Activated naive CD4-positive, alpha-beta T cell treated with anti-CD3 and anti-CD28 coated beads for 36 hours (primary cell): ENCODE measurements around the gene TTLL9. TPM values are rescaled to one million over a fixed set of nuclear protein-coding genes. Genes with fewer than 3 reads are reported as not detected.
A peak's percentile ranks its signal among the peaks of the same experiment; 100 is the strongest.

ENCODE experiments used
- CTCF ChIA-PET: fragments of 350-600 bp; sonication (Branson Sonifier 250); formaldehyde crosslinking; loops from one replicate; lab custom pipeline; 2021; ENCODE audit warnings: antibody characterized with exemption; lab: Charles Lee
- DNase-seq: peaks from one replicate; pipeline ENCODE4 v3.0.0-alpha.2; 2020
- H3K27ac Mint-ChIP-seq: one replicate; pipeline ENCODE4 v1.8.0; 2021; ENCODE audit warnings: mild to moderate bottlenecking, mixed read lengths
- H3K27me3 Mint-ChIP-seq: one replicate; pipeline ENCODE4 v1.8.0; 2021; ENCODE audit warnings: low read depth, mixed read lengths
- H3K36me3 Mint-ChIP-seq: one replicate; pipeline ENCODE4 v1.8.0; 2021; ENCODE audit warnings: low read depth, mixed read lengths
- H3K4me1 Mint-ChIP-seq: one replicate; pipeline ENCODE4 v1.8.0; 2021; ENCODE audit warnings: low read depth, mixed read lengths
- H3K4me3 Mint-ChIP-seq: one replicate; pipeline ENCODE4 v1.8.0; 2021; ENCODE audit warnings: mild to moderate bottlenecking, moderate library complexity, mixed read lengths
- H3K9me3 Mint-ChIP-seq: one replicate; pipeline ENCODE4 v1.8.0; 2021; ENCODE audit warnings: mixed read lengths
- intact Hi-C: fragments of 100-400 bp; cut with micrococcal nuclease; formaldehyde crosslinking; loops from one replicate; pipeline ENCODE4 v1.15.1; 2023
- total RNA-seq, 2 experiments: library from RNA; stranded (reverse); gene quantifications; one replicate each; pipeline ENCODE4 v1.2.3, GENCODE V29; 2021

TTLL9 gene
- total RNA-seq, 2 experiments from 2014 or later: not detected

DNA sequence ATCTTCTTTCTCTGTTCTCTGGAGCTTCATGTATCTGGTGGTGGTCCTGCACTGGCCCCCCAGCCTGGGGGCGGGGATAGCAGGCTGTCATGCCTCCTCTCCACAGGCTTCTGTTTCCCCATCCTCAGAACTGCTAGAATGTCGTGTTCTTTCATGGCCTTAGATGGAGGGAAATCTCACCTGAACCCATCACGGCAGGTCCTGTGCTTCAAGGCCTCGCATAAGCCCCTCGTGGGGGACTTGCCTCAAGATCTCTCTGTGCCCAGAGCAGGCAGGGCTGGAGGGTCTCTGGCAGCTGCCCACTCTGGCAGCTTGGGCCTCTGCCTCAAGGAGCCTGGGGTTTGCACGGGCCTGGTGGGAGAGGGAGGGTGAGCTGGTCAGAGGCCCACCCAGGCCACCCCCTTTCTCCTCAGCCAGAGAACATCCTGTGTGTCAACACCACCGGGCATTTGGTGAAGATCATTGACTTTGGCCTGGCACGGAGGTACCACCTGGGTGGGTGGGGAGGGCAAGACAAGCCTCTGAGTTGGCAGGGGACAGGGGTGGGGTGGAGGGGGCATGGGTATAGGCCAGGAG lies 39.9 kb upstream of the TTLL9 start:
- intact Hi-C loops: no loop called here
- H3K4me3 Mint-ChIP-seq: no peak overlapping the region

GRCh38 chr20:31831211-31831610 lies 39.2 kb upstream of the TTLL9 start:
- Mint-ChIP-seq H3K4me3 (no peak overlapping the region), H3K4me1 (peaks cover 2% of the 10 kb centered on the region), H3K27ac (no peak overlapping the region), H3K36me3 (no peaks in the 10 kb centered on the region), H3K9me3 (no peaks in the 10 kb centered on the region), H3K27me3 (no peaks in the 10 kb centered on the region)
- DNase-seq: no peak
- CTCF ChIA-PET: interaction anchor here (1.0 to 2.3 kb wide), 2 partner anchors 9 to 199 kb away, joined by 3 to 5 read pairs; no protein-coding TSS in a partner anchor
- intact Hi-C loops: no loop called here

More for the DNA sequence above, 39.9 kb upstream of the TTLL9 start:
- DNase-seq: no peak
- H3K36me3 Mint-ChIP-seq: no peaks in the 10 kb centered on the region
- no peak overlapping the region for H3K27ac Mint-ChIP-seq
- CTCF ChIA-PET: interaction anchor here (1.0 to 2.3 kb wide), 3 partner anchors 8 to 18 kb away, joined by 3 to 7 read pairs (median 5); no protein-coding TSS in a partner anchor
- no peaks in the 10 kb centered on the region for H3K4me1 Mint-ChIP-seq
- no peaks in the 10 kb centered on the region for H3K27me3 Mint-ChIP-seq
- H3K9me3 Mint-ChIP-seq: no peaks in the 10 kb centered on the region

DNA sequence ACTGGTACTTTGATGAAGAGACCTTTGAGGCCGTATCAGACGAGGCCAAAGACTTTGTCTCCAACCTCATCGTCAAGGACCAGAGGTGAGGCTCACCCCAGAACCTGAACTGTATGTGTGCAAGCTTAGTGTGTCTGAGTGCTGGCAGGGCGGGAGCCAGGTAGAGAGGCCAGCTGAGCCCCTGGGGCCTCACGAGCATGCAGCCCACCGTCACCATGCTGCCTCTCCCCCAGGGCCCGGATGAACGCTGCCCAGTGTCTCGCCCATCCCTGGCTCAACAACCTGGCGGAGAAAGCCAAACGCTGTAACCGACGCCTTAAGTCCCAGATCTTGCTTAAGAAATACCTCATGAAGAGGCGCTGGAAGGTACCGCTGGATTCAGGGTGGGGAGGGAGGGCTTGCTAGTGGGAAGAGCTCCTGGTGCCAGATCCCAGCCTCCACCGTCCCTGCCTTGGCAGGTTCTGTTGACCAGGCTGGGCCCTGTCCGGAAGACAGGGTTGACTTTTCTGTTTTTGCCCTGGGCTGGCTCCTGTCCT lies 38.6 kb upstream of the TTLL9 start:
- H3K27ac Mint-ChIP-seq: no peak overlapping the region
- H3K27me3 Mint-ChIP-seq: no peaks in the 10 kb centered on the region
- H3K4me3 Mint-ChIP-seq: no peak overlapping the region
- intact Hi-C loops: no loop called here
- DNase-seq: no peak
- peaks cover 3% of the 10 kb centered on the region for H3K4me1 Mint-ChIP-seq
- H3K9me3 Mint-ChIP-seq: no peaks in the 10 kb centered on the region
- CTCF ChIA-PET: interaction anchor here (1.0 to 2.3 kb wide), 2 partner anchors 9 to 199 kb away, joined by 3 to 5 read pairs; no protein-coding TSS in a partner anchor
- no peaks in the 10 kb centered on the region for H3K36me3 Mint-ChIP-seq

GRCh38 chr20:31833130-31833930 lies 37.1 kb upstream of the TTLL9 start:
- peaks cover 3% of the 10 kb centered on the region for H3K4me1 Mint-ChIP-seq
- no peaks in the 10 kb centered on the region for H3K27me3 Mint-ChIP-seq
- no peaks in the 10 kb centered on the region for H3K9me3 Mint-ChIP-seq
- CTCF ChIA-PET: interaction anchor here (0.6 to 2.3 kb wide), 7 partner anchors 8 to 193 kb away, joined by 3 to 7 read pairs (median 3); no protein-coding TSS in a partner anchor
- intact Hi-C loops: no loop called here
- peak; percentile 72 for DNase-seq
- no peak overlapping the region for H3K4me3 Mint-ChIP-seq
- H3K27ac Mint-ChIP-seq: no peak overlapping the region
- H3K36me3 Mint-ChIP-seq: no peaks in the 10 kb centered on the region

DNA sequence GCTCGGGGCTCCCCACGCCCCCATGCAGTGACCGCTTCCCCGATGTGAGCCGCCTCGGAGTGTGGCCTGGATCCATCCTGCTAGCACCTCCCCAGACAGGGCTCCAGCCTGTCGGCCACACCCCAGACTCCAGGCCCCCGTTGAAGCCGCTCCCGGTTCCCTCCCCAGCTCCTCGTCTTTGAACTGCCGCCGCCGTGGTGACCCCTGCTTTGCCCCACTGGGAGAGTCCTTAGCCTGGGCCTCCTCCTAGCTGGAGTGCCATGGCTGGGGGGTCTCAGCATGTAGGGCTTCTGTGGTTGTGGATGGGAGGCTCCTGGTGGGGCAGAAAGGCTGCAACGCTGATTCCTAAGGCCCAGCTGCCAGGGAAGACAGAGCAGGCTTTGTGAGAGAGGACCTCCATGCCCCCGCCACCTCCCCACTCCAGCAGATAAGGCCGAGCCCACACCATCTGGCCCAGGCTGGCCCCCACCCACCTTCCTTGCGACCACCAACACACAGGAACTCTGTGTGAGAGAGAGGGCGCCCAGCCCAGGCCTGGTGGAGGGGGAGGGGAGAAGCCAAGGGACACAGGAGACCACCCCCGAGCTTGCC lies 36.4 kb upstream of the TTLL9 start:
- DNase-seq: no peak
- H3K27me3 Mint-ChIP-seq: no peaks in the 10 kb centered on the region
- H3K4me1 Mint-ChIP-seq: peaks cover 3% of the 10 kb centered on the region
- no peak overlapping the region for H3K4me3 Mint-ChIP-seq
- CTCF ChIA-PET: interaction anchor here (0.6 to 2.3 kb wide), 6 partner anchors 8 to 192 kb away, joined by 3 to 7 read pairs (median 4); no protein-coding TSS in a partner anchor
- intact Hi-C loops: no loop called here
- no peaks in the 10 kb centered on the region for H3K36me3 Mint-ChIP-seq
- H3K9me3 Mint-ChIP-seq: no peaks in the 10 kb centered on the region
- H3K27ac Mint-ChIP-seq: no peak overlapping the region

GRCh38 chr20:31835554-31835953 lies 34.9 kb upstream of the TTLL9 start:
- peaks cover 3% of the 10 kb centered on the region for H3K4me1 Mint-ChIP-seq
- CTCF ChIA-PET: interaction anchor here (1.2 to 3.5 kb wide), 3 partner anchors 11 to 117 kb away, joined by 3 to 17 read pairs (median 15); no protein-coding TSS in a partner anchor
- intact Hi-C loops: no loop called here
- no peak overlapping the region for H3K4me3 Mint-ChIP-seq
- no peak overlapping the region for H3K27ac Mint-ChIP-seq
- H3K27me3 Mint-ChIP-seq: no peaks in the 10 kb centered on the region
- H3K9me3 Mint-ChIP-seq: no peaks in the 10 kb centered on the region
- no peaks in the 10 kb centered on the region for H3K36me3 Mint-ChIP-seq
- no peak for DNase-seq

GRCh38 chr20:31835977-31836852 lies 34.2 kb upstream of the TTLL9 start:
- intact Hi-C loops: no loop called here
- peak; percentile 18 for DNase-seq
- no peak overlapping the region for H3K4me3 Mint-ChIP-seq
- H3K9me3 Mint-ChIP-seq: no peaks in the 10 kb centered on the region
- no peaks in the 10 kb centered on the region for H3K36me3 Mint-ChIP-seq
- peaks cover 3% of the 10 kb centered on the region for H3K4me1 Mint-ChIP-seq
- no peak overlapping the region for H3K27ac Mint-ChIP-seq
- H3K27me3 Mint-ChIP-seq: no peaks in the 10 kb centered on the region
- CTCF ChIA-PET: interaction anchor here (1.1 to 3.5 kb wide), 5 partner anchors 11 to 116 kb away, joined by 3 to 18 read pairs (median 15); no protein-coding TSS in a partner anchor

GRCh38 chr20:31836853-31837608 lies 33.4 kb upstream of the TTLL9 start:
- DNase-seq: no peak
- peaks cover 3% of the 10 kb centered on the region for H3K4me1 Mint-ChIP-seq
- H3K4me3 Mint-ChIP-seq: no peak overlapping the region
- no peak overlapping the region for H3K27ac Mint-ChIP-seq
- no peaks in the 10 kb centered on the region for H3K9me3 Mint-ChIP-seq
- intact Hi-C loops: no loop called here
- CTCF ChIA-PET: interaction anchor here (0.6 to 3.5 kb wide), 6 partner anchors 10 to 46 kb away, joined by 3 to 18 read pairs (median 10); no protein-coding TSS in a partner anchor
- H3K36me3 Mint-ChIP-seq: no peaks in the 10 kb centered on the region
- H3K27me3 Mint-ChIP-seq: no peaks in the 10 kb centered on the region

GRCh38 chr20:31837896-31838397 lies 32.5 kb upstream of the TTLL9 start:
- H3K27me3 Mint-ChIP-seq: no peaks in the 10 kb centered on the region

GRCh38 chr20:31838646-31839292 lies 31.7 kb upstream of the TTLL9 start:
- CTCF ChIA-PET: interaction anchor here (0.6 to 3.5 kb wide), 6 partner anchors 8 to 192 kb away, joined by 3 to 18 read pairs (median 11); no protein-coding TSS in a partner anchor
- no peak overlapping the region for H3K27ac Mint-ChIP-seq
- H3K36me3 Mint-ChIP-seq: no peaks in the 10 kb centered on the region
- intact Hi-C loops: no loop called here
- H3K9me3 Mint-ChIP-seq: no peaks in the 10 kb centered on the region
- DNase-seq: no peak
- no peak overlapping the region for H3K4me3 Mint-ChIP-seq
- H3K4me1 Mint-ChIP-seq: peaks cover 3% of the 10 kb centered on the region
- H3K27me3 Mint-ChIP-seq: no peaks in the 10 kb centered on the region

More at GRCh38 chr20:31837896-31838397, 32.5 kb upstream of the TTLL9 start:
- no peaks in the 10 kb centered on the region for H3K36me3 Mint-ChIP-seq
- no peaks in the 10 kb centered on the region for H3K9me3 Mint-ChIP-seq
- CTCF ChIA-PET: interaction anchor here (1.0 to 3.5 kb wide), 6 partner anchors 9 to 193 kb away, joined by 3 to 18 read pairs (median 11); no protein-coding TSS in a partner anchor
- no peak overlapping the region for H3K27ac Mint-ChIP-seq
- peaks cover 3% of the 10 kb centered on the region for H3K4me1 Mint-ChIP-seq
- intact Hi-C loops: no loop called here
- H3K4me3 Mint-ChIP-seq: no peak overlapping the region
- DNase-seq: no peak
